Umbilical cord (tissue), 2 donors: Measurements from ENCODE around the gene WFDC12. TPM values are rescaled to one million over a fixed set of nuclear protein-coding genes. Genes with fewer than 3 reads are reported as not detected.

Experiments
- DNase-seq: peaks from one replicate; pipeline ENCODE4 v3.0.0-alpha.2; 2015; ENCODE audit warnings: low spot score
- total RNA-seq: library from RNA; depleted of rRNA; stranded (reverse); fragments of >200 nt; gene quantifications from one replicate; pipeline ENCODE4 v1.2.3, GENCODE V29; 2014; ENCODE audit warnings: low replicate concordance; ENCODE audit not compliant: insufficient read depth

Gene WFDC12
- total RNA-seq, 1 donor from 2014 or later, result not detected

- DNase-seq, result no peak
These were observed 32.9 kb downstream of the WFDC12 start for GRCh38 chr20:45091366-45091765.

- DNase-seq, result no peak
These were observed 33.8 kb downstream of the WFDC12 start for GRCh38 chr20:45090481-45090880.

GRCh38 chr20:45088247-45088646 is 36.0 kb downstream of the WFDC12 start:
- peak; percentile 23 for DNase-seq

GRCh38 chr20:45087814-45088213 is 36.5 kb downstream of the WFDC12 start:
- no peak for DNase-seq

GRCh38 chr20:45087097-45087790 is 37.0 kb downstream of the WFDC12 start:
- DNase-seq, result no peak

- no peak for DNase-seq
These were observed 38.4 kb downstream of the WFDC12 start for GRCh38 chr20:45085867-45086266.

GRCh38 chr20:45085289-45085688 is 39.0 kb downstream of the WFDC12 start:
- no peak for DNase-seq

GRCh38 chr20:45083127-45083526 is 41.1 kb downstream of the WFDC12 start:
- DNase-seq, result no peak

GRCh38 chr20:45082468-45082867 is 41.8 kb downstream of the WFDC12 start:
- DNase-seq, result no peak

GRCh38 chr20:45080867-45081624 is 43.2 kb downstream of the WFDC12 start:
- DNase-seq, result no peak

GRCh38 chr20:45077559-45077958 is 46.7 kb downstream of the WFDC12 start:
- DNase-seq, result no peak

Other genes with a start within 250 kb of the WFDC12 start
- gene YWHAB, start 238.8 kb downstream of the WFDC12 start, total RNA-seq, result 57.5 TPM
- gene PABPC1L, start 214.4 kb downstream of the WFDC12 start, total RNA-seq, result 6.5 TPM
- 7.2 TPM for gene TOMM34, start 164.1 kb downstream of the WFDC12 start, total RNA-seq
- 34.4 TPM for gene STK4, start 158.0 kb downstream of the WFDC12 start, total RNA-seq
- 2.4 TPM for gene KCNS1, start 23.3 kb downstream of the WFDC12 start, total RNA-seq
- 1.2 TPM for gene WFDC5, start 9.3 kb downstream of the WFDC12 start, total RNA-seq
- not detected for gene PI3, start 50.4 kb upstream of the WFDC12 start, total RNA-seq
- gene SEMG1, start 82.6 kb upstream of the WFDC12 start, total RNA-seq, result 6.0 TPM
- 0.48 TPM for gene SEMG2, start 96.9 kb upstream of the WFDC12 start, total RNA-seq
- gene SLPI, start 130.1 kb upstream of the WFDC12 start, total RNA-seq, result 2.4 TPM
- not detected for gene RBPJL, start 182.4 kb upstream of the WFDC12 start, total RNA-seq
- gene MATN4, start 183.8 kb upstream of the WFDC12 start, total RNA-seq, result not detected
- 28.9 TPM for gene SDC4, start 224.0 kb upstream of the WFDC12 start, total RNA-seq
- 25.8 TPM for gene SYS1, start 238.7 kb upstream of the WFDC12 start, total RNA-seq